ENCODE data around the gene ALPI. TPM values are rescaled to one million over a fixed set of nuclear protein-coding genes. Genes with fewer than 3 reads are reported as not detected.
A peak's percentile ranks its signal among the peaks of the same experiment; 100 is the strongest.
"Not testable (repeated sequence)": the region's sequence is repeated elsewhere in the genome, so short reads cannot be mapped to it uniquely, and the experiment has no call there.

ALPI gene
- total RNA-seq, 1 experiment from 2014 or later = not detected

- H3F3A ChIP-seq (ENCODE audit: insufficient read depth, low read depth); H3K27ac ChIP-seq: not testable (repeated sequence)
- intact Hi-C loops (cut with micrococcal nuclease; ENCODE audit: unreplicated experiment) = loop anchor here (2.0 kb wide), 1 partner anchor 76 kb away; no protein-coding TSS in a partner anchor
These were observed 9.6 kb upstream of the ALPI start for GRCh38 chr2:232446266-232446777.

DNA sequence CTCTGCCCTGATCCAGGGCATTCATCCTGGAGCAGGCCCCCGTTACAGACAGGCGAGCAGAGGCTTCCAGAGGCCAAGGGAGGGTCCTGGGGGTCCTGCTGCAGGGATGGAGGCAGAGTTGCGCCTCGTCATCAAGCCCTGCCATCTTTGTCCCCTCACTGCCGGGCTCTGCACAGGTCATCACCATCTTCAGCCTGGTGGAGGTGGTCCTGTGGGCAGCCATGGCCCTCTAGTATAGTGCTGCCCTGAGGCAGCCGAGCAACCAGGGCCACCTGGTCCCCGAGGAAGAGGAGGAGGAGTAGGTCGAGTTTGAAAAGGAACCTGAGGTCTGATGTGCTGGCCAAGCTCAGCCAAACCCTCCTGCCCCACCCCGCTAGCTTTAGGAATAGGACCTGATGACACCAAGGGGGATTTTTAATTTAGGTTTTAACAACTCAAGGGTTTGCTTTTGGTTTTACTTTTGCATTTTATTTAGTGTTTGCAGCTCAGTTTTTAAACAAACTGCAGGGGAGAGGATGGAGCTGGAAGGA, 8.8 kb upstream of the ALPI start:
- H3K4me1 ChIP-seq (replicated peaks; ENCODE audit: insufficient read depth) = no peaks in the 10 kb centered on the region
- peaks cover 6% of the 10 kb centered on the region for H3K27me3 ChIP-seq (ENCODE audit: insufficient read depth, low read depth)
- no peak for DNase-seq
- intact Hi-C loops (cut with micrococcal nuclease; ENCODE audit: unreplicated experiment) = loop anchor here (2.0 kb wide), 1 partner anchor 76 kb away; no protein-coding TSS in a partner anchor
- H3K9me3 ChIP-seq (ENCODE audit: insufficient read depth, low read depth) = no peaks in the 10 kb centered on the region
- TF ChIP-seq, protein P1, sequence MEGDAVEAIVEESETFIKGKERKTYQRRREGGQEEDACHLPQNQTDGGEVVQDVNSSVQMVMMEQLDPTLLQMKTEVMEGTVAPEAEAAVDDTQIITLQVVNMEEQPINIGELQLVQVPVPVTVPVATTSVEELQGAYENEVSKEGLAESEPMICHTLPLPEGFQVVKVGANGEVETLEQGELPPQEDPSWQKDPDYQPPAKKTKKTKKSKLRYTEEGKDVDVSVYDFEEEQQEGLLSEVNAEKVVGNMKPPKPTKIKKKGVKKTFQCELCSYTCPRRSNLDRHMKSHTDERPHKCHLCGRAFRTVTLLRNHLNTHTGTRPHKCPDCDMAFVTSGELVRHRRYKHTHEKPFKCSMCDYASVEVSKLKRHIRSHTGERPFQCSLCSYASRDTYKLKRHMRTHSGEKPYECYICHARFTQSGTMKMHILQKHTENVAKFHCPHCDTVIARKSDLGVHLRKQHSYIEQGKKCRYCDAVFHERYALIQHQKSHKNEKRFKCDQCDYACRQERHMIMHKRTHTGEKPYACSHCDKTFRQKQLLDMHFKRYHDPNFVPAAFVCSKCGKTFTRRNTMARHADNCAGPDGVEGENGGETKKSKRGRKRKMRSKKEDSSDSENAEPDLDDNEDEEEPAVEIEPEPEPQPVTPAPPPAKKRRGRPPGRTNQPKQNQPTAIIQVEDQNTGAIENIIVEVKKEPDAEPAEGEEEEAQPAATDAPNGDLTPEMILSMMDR (conservative IDR thresholded peaks at IDR 0.05) = no peak
- TF ChIP-seq EZH2 (IDR thresholded peaks at IDR 0.05; ENCODE audit: low read depth) = no peak
- no peak overlapping the region for H2AFZ ChIP-seq
- H4K20me1 ChIP-seq (ENCODE audit: insufficient read depth) = no peaks in the 10 kb centered on the region
- H3K27ac ChIP-seq = no peak overlapping the region
- BruUV-seq (replicated peaks) = no TSS peak
- H3K9me2 ChIP-seq (ENCODE audit: insufficient read depth) = no peaks in the 10 kb centered on the region
- no peak overlapping the region for H3K4me3 ChIP-seq
- ChIA-PET POLR2A (ENCODE audit: unreplicated experiment) (no interaction called here), CTCF (interaction anchor here (0.6 kb wide), 1 partner anchor 526 kb away, joined by 4 read pairs; no protein-coding TSS in a partner anchor)
- H3F3A ChIP-seq (ENCODE audit: insufficient read depth, low read depth) = no peaks in the 10 kb centered on the region
- no peak overlapping the region for H3K4me2 ChIP-seq
- H3K79me2 ChIP-seq (ENCODE audit: low read depth) = no peaks in the 10 kb centered on the region
- H3K36me3 ChIP-seq (ENCODE audit: low read depth) = no peaks in the 10 kb centered on the region

More at GRCh38 chr2:232446266-232446777, 9.6 kb upstream of the ALPI start:
- H3K4me2 ChIP-seq; H3K27me3 ChIP-seq (ENCODE audit: insufficient read depth, low read depth); H3K79me2 ChIP-seq (ENCODE audit: low read depth); H3K36me3 ChIP-seq (ENCODE audit: low read depth); H4K20me1 ChIP-seq (ENCODE audit: insufficient read depth); DNase-seq; POLR2A ChIA-PET (ENCODE audit: unreplicated experiment); BruUV-seq (replicated peaks); H3K9me2 ChIP-seq (ENCODE audit: insufficient read depth); H3K4me1 ChIP-seq (replicated peaks; ENCODE audit: insufficient read depth); H2AFZ ChIP-seq; H3K9me3 ChIP-seq (ENCODE audit: insufficient read depth, low read depth); H3K4me3 ChIP-seq: not testable (repeated sequence)
- CTCF ChIA-PET = interaction anchor here (0.9 kb wide), 1 partner anchor 55 kb away, joined by 3 read pairs; no protein-coding TSS in a partner anchor
- TF ChIP-seq, protein P1 (conservative IDR thresholded peaks at IDR 0.05) = peak; percentile 70

GRCh38 chr2:232447638-232448303, 8.2 kb upstream of the ALPI start:
- H3F3A ChIP-seq (ENCODE audit: insufficient read depth, low read depth) = no peaks in the 10 kb centered on the region
- no peaks in the 10 kb centered on the region for H3K36me3 ChIP-seq (ENCODE audit: low read depth)
- peaks cover 12% of the 10 kb centered on the region for H3K27me3 ChIP-seq (ENCODE audit: insufficient read depth, low read depth)
- CTCF ChIA-PET = interaction anchor here (0.6 kb wide), 1 partner anchor 527 kb away, joined by 4 read pairs; no protein-coding TSS in a partner anchor
- no peak overlapping the region for H3K27ac ChIP-seq
- no peak overlapping the region for H3K4me2 ChIP-seq
- intact Hi-C loops (cut with micrococcal nuclease; ENCODE audit: unreplicated experiment) = loop anchor here (2.0 kb wide), 1 partner anchor 75 kb away; no protein-coding TSS in a partner anchor
- H4K20me1 ChIP-seq (ENCODE audit: insufficient read depth) = no peaks in the 10 kb centered on the region
- no peaks in the 10 kb centered on the region for H3K9me3 ChIP-seq (ENCODE audit: insufficient read depth, low read depth)
- H3K9me2 ChIP-seq (ENCODE audit: insufficient read depth) = no peaks in the 10 kb centered on the region
- BruUV-seq (replicated peaks) = no TSS peak
- no peak overlapping the region for H2AFZ ChIP-seq
- no peak for TF ChIP-seq EZH2 (IDR thresholded peaks at IDR 0.05; ENCODE audit: low read depth)
- TF ChIP-seq, protein P1 (conservative IDR thresholded peaks at IDR 0.05) = no peak
- H3K4me3 ChIP-seq = no peak overlapping the region
- DNase-seq = no peak
- no peaks in the 10 kb centered on the region for H3K79me2 ChIP-seq (ENCODE audit: low read depth)
- no peaks in the 10 kb centered on the region for H3K4me1 ChIP-seq (replicated peaks; ENCODE audit: insufficient read depth)
- POLR2A ChIA-PET (ENCODE audit: unreplicated experiment) = no interaction called here

Measured in PC-9 (cell line).